DMS153 (cell line): ENCODE data around the gene SFSWAP.
"Not testable (repeated sequence)": the region's sequence is repeated elsewhere in the genome, so short reads cannot be mapped to it uniquely, and the experiment has no call there.

Source experiments
- DNase-seq: peaks from one replicate; lab custom pipeline; 2025; lab: John Stamatoyannopoulos, UW

The SFSWAP gene

DNA sequence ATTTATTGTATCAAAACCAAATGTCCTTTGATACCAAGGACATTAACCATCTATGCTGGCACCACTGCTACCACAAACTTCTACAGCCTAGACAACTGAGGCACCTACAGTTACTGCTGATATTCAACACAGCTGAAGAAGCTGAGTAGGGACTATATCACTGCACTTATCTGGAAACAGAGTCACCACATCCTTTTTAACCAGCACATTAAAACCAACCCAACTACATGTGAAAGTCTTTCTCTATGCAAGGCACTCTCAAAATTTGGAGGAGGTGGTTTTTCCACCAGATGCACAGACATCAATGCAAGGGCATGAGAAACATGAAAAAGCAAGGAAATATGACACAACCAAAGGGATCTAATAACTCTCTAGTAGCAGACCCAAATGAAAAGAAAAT lies 7.7 kb upstream of the SFSWAP start:
- no peak for DNase-seq

DNA sequence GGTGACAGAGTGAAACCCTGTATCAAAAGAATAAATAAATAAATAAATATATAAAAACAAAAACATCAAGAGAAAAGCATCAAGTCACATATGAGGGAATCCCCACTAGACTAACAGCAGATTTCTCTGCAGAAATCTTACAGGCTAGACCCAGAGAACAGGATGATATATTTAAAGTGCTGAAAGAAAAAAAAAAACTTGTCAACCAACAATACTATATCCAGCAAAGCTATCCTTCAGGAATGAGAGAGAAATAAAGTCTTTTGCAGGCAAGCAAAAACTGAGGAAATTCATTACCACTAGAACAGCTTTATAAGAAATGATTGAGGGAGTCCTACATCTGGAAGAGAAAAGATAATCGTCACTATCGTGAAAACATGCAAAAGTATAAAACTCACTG lies 6.4 kb upstream of the SFSWAP start:
- DNase-seq: no peak

- not testable (repeated sequence) for DNase-seq
Observed at GRCh38 chr12:131706709-131707108, 4.2 kb upstream of the SFSWAP start.

- no peak for DNase-seq
Observed at GRCh38 chr12:131709226-131709625, 1.7 kb upstream of the SFSWAP start.

DNA sequence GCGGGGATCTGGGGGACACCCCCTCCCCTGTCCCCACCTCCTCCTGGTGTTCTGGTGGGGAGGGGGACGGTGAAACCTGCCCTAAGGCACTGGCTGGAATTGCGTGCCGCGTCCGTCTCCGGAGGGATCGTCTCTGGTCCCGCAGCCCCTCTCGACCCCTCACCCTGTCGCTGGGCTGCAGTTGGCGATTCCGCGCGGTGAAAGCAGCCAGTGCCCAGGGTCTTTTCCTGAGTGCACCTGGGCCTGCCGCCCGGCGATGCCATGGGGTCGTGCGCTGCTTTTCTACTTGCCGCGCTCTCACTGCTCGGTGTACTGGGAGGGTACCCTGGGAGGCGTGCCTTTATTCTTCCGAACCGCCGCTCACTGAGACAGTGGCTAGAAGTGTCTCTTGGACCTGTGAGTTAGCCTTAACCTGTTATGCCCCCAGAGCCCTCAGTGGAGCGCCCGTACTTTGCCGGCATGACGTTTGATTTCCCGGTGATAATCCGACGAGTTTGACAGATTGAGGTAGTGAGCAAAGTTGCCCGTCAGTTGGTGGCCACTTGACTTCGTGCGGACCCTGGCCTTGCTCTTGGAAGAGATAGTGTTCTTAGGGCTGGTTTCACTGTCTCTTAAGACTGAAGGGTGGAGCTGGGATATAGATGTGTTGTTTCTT lies 788 bp downstream of the SFSWAP start:
- no peak for DNase-seq

- DNase-seq: no peak
Observed at GRCh38 chr12:131713349-131713748, 2.5 kb downstream of the SFSWAP start.

DNA sequence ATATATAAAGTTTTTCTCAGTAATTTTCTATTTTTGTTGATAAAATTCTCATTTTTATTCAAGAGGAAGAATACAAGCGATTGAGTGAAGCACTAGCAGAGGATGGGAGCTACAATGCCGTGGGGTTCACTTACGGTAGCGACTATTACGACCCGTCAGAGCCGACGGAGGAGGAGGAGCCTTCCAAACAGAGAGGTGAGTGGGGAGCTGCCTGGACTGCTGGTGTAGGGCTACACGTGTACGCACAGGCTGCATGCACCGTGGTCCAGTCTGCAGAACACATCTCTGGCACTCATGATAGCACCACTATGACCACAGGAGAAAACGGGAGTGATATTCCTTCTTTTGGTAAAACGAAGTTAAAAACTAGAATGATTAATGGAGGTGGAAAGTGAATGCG lies 3.9 kb downstream of the SFSWAP start:
- DNase-seq: no peak

- DNase-seq: no peak
Observed at GRCh38 chr12:131716282-131716681, 5.4 kb downstream of the SFSWAP start.

DNA sequence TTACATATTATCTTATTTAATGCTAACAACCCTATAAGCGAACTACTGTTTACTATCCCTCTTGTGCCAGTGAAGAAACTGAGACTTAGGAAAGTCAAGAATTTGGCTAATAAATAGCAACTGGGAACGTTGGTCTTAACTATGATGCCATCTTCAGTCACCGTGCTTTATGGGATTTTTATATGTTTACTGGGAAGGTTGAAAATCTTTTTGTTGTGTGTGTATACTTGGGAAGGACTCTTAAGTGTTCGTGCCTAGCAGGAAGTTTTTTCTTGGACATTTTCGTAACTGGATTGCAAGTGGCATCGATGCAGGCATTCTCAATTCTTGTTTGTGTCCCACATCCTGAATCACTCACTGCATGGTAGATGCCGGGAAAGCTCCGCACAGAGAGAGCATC lies 9.4 kb downstream of the SFSWAP start:
- no peak for DNase-seq

DNA sequence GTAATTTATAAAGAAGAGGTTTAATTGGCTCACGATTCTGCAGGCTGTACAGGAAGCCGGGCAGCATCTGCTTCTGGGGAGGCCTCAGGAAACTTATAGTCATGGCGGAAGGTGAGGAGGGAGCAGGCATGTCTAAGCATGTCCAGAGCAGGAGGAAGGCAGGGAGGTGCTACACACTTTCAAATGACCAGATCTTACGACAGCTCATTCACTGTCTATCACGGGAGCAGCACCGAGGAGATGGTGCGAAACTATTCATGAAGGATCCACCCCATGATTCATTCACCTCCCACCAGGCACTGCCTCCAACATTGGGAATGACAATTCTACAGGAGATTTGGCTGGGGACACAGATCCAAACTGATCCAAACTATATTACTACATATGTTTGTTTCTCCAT lies 10.0 kb downstream of the SFSWAP start:
- no peak for DNase-seq

DNA sequence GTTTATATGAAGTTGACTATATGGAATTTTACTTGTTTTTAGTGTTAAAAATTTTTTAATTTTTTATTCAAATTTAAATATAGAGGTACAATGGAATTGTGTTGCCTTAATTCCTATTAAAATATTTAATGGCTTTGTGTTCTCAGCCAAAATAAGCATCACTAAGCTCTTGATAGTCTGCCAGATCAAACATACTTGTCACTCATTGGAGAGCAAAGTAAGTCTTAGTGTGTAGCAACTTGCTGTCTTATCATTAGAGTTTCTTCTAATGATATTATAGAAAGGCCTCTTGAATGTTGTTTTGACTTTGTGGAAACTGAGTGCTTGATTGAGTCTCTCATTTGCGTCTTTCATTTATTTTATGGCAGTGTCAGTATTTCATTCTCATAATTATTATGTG lies 10.7 kb downstream of the SFSWAP start:
- no peak for DNase-seq

- no peak for DNase-seq
Observed at GRCh38 chr12:131723532-131723931, 12.6 kb downstream of the SFSWAP start.

DNA sequence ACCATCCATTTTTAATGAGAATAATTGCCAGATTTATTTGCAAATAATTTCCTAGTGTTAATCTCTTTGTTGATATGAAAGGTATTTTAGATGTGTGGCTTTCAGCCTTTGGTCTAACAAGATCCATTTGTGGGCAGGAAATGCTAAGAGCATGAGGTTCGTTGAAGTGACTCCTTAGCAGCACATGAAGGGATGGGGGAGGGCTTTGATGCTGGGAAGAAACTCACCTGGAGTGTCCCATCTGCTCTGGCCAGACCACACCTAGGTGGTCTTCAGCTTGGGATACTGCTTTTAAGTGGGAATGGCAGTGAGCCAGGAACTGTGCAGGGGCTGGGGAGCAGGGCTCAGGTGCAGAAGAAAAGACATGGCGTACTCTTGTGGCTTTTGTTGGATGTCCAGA lies 13.6 kb downstream of the SFSWAP start:
- no peak for DNase-seq

DNA sequence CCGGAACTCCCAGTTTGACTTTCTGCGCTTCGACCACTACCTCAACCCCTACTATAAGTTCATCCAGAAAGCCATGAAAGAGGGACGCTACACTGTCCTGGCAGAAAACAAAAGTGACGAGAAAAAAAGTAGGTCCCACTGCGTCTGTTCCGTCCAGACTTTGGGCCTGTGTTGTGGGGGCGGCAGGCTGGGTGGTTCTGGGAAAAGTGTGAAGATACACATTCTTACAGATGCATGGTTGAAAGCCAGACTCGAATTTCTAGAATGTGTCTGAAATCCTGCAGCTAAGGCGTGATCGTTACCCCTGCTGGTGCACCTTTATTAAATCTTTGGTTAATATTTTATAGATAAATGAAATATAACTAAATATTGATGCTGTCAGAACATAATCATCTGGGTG lies 14.6 kb downstream of the SFSWAP start:
- no peak for DNase-seq

DNA sequence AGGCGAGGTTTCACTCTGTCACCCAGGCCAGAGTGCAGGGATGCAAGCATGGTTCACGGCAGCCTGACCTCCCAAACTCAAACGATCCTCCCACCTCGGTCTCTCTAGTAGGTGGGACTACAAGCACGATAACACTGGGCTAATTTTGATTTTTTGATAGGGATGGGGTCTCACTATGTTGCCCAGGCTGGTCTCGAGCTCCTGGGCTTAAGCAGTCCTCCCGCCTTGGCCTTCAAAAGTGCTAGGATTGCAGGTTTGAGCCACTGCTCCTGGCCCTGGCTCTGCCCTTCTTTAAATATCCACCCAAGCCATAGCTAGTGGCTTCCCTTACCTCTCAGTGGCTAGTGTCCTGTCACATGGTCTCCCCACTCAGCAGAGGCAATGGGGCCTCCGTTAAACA lies 17.8 kb downstream of the SFSWAP start:
- no peak for DNase-seq

- DNase-seq: no peak
Observed at GRCh38 chr12:131729254-131729955, 18.5 kb downstream of the SFSWAP start.

DNA sequence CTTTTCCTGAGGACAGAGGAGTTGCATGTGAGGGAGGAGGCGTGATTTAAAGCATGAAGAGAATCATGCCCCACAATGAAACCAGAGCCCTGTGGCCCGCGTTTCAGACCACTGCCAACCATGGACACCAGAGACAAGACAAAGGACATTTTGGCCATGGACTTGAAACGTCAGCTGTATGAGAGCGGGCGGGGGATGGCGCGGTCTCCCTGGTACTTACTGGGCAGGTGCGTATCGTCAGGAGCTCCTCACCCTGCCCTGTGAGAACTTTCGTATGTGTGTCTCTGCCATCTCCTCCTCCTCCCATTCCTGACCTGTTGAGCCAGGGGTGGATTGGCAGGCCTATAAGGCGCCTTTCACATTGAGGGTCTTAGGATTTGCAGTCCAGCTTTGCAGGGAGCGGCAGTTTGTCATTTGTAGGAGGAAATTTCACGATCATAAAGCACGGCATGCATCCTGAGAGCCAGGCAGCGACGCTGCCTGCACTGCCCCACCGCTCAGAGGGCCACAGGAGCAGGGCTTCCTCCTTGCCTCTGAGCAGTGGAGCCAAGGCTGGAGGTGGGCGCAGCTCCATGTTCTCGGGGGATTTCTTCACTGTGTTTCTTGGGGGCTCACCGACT lies 22.2 kb downstream of the SFSWAP start:
- no peak for DNase-seq

DNA sequence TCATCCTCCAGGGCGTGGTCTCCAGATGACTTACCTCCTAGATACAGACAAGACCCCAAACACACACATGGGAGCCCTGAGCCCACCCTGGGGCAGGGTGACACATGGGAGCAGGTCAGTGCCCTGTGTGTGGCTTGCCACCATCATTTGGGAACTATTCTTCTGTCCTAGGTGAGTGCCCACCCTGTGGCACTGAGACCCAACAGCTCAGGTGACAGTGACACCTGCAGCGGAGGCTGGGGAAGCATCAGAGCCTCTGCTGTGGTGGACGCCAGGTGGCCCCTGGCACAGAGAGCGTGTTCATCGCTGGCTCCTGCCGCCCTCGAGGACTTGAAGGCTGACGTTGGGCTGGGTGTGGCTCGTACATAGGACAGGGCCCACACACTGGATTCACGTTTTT lies 23.0 kb downstream of the SFSWAP start:
- DNase-seq: no peak

DNA sequence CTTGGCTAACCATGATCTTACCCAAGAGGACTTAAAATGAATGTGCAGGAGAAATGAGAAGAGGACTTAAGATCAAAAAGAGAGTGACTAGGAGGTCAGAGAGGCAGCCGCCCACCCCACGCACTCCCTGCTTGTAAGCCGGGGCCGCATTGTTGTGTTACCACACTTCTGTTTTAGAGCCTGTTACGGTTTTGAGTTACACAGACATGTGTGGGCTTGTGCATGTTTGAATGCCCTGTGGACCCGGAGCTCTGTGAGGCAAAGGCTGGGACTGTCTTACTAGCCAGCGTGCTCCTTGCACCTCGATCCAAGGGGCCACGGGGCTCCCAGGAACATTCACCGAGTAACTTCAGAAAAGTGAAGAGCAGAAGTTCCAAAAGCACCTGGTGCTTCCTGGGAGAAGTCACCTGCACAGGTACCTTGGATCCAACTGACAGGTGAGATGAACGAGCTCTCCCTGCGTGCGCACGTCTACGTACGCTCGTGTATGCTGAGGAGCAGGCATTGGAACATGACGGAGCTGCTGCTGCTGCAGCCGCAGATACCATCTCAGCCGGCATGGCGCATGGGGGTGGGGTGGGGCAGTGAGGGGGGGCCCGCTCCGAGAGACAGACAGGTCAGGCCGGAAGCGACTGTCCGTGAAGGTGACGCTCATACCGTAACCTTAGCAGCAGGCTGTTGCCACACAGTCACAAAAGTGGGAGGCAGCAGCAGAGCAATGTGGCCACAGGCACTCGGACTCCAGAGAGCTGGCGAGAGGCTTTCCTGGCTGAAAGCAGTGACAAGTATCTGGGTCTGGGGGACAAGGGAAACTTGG lies 23.7 kb downstream of the SFSWAP start:
- no peak for DNase-seq

- no peak for DNase-seq
Observed at GRCh38 chr12:131735153-131735456, 24.2 kb downstream of the SFSWAP start.

DNA sequence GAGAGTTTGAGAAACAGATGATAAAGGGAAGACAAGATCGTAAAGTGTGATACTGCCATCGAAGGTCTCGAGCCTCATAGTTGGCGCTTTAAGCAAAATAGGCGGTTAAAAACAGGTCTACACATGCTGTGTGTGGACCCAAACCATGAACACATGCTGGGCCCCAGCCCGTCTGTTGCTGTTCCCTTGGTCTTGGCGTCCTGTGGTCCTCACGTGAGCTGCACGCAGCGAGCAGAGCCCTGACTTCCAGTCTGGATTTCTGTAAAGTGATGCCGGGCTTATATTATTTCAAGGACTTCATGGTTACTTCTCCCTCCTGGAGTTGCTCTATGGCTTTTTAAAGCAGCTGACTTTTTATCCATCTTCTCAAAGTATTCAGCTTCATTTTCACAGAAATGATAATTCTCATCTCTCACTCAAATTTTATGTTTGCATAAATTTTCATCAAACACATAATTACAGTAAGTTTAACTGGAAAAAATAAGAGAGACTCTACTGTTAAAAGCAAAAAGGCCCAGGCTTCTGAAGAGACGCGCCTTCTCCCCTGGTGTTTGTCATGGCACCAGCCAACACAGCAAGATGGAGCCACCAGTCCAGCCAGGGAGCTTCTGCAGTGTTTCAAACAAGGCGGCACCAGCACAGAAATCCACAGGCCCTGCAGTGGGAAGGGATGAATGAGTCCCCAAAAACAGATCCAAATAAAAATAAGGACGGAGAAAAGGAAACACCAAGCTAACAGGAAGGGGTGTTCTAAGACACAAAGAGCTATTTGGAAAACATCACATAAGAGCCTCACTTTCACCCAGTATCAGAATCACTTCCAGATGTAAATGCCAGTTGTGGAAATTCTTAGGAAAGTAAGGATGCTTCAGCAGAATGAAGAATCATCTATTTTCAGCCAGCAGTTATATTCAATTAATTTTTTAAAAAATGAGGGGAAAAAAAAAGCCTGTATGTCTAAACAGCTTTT lies 24.9 kb downstream of the SFSWAP start:
- DNase-seq: no peak
